Measurements from ENCODE around the gene TMEM272. TPM values are rescaled to one million over a fixed set of nuclear protein-coding genes. Genes with fewer than 3 reads are reported as not detected.

The TMEM272 gene
- total and polyA plus RNA-seq, 2 of the 13 experiments (the other 11 are each of a cell fraction or from before 2014, with no cell fraction given), result 0.37 to 0.62 TPM

DNA sequence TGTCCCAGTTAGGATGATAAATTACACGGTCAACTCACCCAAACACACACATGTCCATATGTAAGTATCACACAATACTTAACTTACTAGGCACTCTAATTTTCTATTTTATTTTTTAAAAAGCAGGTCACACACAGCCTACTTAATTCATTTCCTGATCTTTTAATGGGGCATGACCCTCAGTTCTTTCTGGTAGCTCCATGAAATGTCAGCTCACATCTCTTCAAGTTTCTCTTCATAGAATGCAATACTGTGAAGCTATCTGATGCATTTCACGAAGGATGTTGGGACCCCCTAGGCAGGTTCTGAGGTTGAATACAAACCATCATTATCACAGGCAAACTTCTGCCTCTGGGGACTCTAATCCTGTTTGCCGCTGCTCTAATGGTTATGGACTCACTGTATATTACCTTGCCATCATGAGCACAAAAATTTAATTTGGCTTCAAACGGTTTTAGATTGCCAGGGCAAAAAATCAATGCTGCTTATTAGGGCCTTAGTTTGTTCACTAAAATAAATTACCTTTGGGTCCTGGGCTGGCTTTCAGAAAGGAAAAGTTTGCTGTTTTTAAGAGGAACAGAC is 24.9 kb downstream of the TMEM272 start (continued):
- TF ChIP-seq, protein P1, sequence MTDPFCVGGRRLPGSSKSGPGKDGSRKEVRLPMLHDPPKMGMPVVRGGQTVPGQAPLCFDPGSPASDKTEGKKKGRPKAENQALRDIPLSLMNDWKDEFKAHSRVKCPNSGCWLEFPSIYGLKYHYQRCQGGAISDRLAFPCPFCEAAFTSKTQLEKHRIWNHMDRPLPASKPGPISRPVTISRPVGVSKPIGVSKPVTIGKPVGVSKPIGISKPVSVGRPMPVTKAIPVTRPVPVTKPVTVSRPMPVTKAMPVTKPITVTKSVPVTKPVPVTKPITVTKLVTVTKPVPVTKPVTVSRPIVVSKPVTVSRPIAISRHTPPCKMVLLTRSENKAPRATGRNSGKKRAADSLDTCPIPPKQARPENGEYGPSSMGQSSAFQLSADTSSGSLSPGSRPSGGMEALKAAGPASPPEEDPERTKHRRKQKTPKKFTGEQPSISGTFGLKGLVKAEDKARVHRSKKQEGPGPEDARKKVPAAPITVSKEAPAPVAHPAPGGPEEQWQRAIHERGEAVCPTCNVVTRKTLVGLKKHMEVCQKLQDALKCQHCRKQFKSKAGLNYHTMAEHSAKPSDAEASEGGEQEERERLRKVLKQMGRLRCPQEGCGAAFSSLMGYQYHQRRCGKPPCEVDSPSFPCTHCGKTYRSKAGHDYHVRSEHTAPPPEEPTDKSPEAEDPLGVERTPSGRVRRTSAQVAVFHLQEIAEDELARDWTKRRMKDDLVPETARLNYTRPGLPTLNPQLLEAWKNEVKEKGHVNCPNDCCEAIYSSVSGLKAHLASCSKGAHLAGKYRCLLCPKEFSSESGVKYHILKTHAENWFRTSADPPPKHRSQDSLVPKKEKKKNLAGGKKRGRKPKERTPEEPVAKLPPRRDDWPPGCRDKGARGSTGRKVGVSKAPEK (CRISPR knock-in tag; IDR thresholded peaks at IDR 0.05; ENCODE audit: borderline replicate concordance), result no peak
- TF ChIP-seq MAFG (CRISPR knock-in tag; IDR thresholded peaks at IDR 0.05) (no peak), GPN1 (CRISPR knock-in tag; IDR thresholded peaks at IDR 0.05; ENCODE audit: borderline replicate concordance) (no peak), JARID2 (CRISPR knock-in tag; IDR thresholded peaks at IDR 0.05; ENCODE audit: insufficient replicate concordance) (no peak)
- TF ChIP-seq, protein P2, sequence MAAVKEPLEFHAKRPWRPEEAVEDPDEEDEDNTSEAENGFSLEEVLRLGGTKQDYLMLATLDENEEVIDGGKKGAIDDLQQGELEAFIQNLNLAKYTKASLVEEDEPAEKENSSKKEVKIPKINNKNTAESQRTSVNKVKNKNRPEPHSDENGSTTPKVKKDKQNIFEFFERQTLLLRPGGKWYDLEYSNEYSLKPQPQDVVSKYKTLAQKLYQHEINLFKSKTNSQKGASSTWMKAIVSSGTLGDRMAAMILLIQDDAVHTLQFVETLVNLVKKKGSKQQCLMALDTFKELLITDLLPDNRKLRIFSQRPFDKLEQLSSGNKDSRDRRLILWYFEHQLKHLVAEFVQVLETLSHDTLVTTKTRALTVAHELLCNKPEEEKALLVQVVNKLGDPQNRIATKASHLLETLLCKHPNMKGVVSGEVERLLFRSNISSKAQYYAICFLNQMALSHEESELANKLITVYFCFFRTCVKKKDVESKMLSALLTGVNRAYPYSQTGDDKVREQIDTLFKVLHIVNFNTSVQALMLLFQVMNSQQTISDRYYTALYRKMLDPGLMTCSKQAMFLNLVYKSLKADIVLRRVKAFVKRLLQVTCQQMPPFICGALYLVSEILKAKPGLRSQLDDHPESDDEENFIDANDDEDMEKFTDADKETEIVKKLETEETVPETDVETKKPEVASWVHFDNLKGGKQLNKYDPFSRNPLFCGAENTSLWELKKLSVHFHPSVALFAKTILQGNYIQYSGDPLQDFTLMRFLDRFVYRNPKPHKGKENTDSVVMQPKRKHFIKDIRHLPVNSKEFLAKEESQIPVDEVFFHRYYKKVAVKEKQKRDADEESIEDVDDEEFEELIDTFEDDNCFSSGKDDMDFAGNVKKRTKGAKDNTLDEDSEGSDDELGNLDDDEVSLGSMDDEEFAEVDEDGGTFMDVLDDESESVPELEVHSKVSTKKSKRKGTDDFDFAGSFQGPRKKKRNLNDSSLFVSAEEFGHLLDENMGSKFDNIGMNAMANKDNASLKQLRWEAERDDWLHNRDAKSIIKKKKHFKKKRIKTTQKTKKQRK (IDR thresholded peaks at IDR 0.05; ENCODE audit: low read length), result no peak

DNA sequence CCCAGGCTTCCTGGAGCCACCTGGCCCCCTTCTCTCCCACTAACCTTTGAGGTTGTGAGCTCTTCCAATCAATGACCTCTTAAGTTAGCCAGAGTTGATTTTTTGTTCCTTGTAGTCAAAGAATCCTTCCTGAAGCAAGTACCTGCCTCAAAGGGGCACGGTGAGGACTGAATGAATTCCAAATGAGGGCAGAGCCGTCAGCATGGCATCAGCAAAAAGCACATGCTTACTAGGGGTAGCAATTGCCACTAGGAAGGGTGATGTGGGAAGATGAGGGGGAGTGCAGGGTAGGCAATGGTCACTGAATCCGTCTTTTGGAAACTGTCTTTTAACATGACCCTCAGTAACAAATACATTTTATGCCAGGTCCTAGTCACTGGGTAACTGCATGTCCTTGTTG is 25.4 kb downstream of the TMEM272 start:
- no peak overlapping the region for H3K4me3 ChIP-seq (replicated peaks in 1 of 3; ENCODE audit: insufficient read depth in 1 of 3, low read depth in 2 of 3, low read length in 3 of 3)
- FAIRE-seq, result no peak
- H3K9me3 ChIP-seq (ENCODE audit: low read length), result no peaks in the 10 kb centered on the region
- POLR2A ChIA-PET, result no interaction called here
- CTCF ChIA-PET (ENCODE audit: low intra/inter-chr PET ratio, low total read pairs), result no interaction called here
- intact Hi-C loops (cut with micrococcal nuclease; ENCODE audit: unreplicated experiment), result no loop called here
- H3K4me1 ChIP-seq (ENCODE audit: insufficient read depth, low read length), result peaks cover 14% of the 10 kb centered on the region
- no peaks in the 10 kb centered on the region for H4K20me1 ChIP-seq (ENCODE audit: insufficient read depth, low read length)
- no peak for ATAC-seq
- H3K4me2 ChIP-seq (ENCODE audit: low read depth, low read length), result no peak overlapping the region
- H3K27me3 ChIP-seq (ENCODE audit: control insufficient read depth in 1 of 2, insufficient read depth in 2 of 2, low read length in 2 of 2), result no peaks in the 10 kb centered on the region
- H3K36me3 ChIP-seq (replicated peaks in 1 of 2; ENCODE audit: control insufficient read depth in 1 of 2, insufficient read depth in 2 of 2, low read length in 2 of 2), result no peaks in the 10 kb centered on the region
- 78% methylated on average over 3 of the region's 3 CpGs for WGBS (ENCODE audit: low lambda C conversion rate)
- H2AFZ ChIP-seq (ENCODE audit: low read length), result no peak overlapping the region
- no peak for TF ChIP-seq ZSCAN25 (CRISPR knock-in tag; IDR thresholded peaks at IDR 0.05)
- TF ChIP-seq ZNF354B (CRISPR knock-in tag; IDR thresholded peaks at IDR 0.05), result no peak
- TF ChIP-seq PPARG (CRISPR knock-in tag; conservative IDR thresholded peaks at IDR 0.05), result no peak
- TF ChIP-seq SRSF1 (optimal IDR thresholded peaks at IDR 0.05; ENCODE audit: low read depth, low read length), result no peak
- TF ChIP-seq, protein P3, sequence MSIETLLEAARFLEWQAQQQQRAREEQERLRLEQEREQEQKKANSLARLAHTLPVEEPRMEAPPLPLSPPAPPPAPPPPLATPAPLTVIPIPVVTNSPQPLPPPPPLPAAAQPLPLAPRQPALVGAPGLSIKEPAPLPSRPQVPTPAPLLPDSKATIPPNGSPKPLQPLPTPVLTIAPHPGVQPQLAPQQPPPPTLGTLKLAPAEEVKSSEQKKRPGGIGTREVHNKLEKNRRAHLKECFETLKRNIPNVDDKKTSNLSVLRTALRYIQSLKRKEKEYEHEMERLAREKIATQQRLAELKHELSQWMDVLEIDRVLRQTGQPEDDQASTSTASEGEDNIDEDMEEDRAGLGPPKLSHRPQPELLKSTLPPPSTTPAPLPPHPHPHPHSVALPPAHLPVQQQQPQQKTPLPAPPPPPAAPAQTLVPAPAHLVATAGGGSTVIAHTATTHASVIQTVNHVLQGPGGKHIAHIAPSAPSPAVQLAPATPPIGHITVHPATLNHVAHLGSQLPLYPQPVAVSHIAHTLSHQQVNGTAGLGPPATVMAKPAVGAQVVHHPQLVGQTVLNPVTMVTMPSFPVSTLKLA (IDR thresholded peaks at IDR 0.05), result peak; percentile 88
- DNase-seq (ENCODE audit: low spot score), result no peak
- no peak overlapping the region for H3K9ac ChIP-seq (ENCODE audit: insufficient read depth, low read depth, low read length)
- in situ Hi-C loops (cut with HindIII; ENCODE audit: extremely low pct_ligation_motif_present, low pct_unique_long_range_greater_than_20kb), result loop anchor here (10.0 kb wide), 1 partner anchor 305 kb away; the partner anchor contains the start of gene NEK5
- H3K27ac ChIP-seq (ENCODE audit: extremely low read length, insufficient read depth, low read length), result no peak overlapping the region
- BruUV-seq (replicated peaks), result no TSS peak
- no peaks in the 10 kb centered on the region for H3K79me2 ChIP-seq (ENCODE audit: insufficient read depth, low read length)

Measured in HepG2 (cell line).